Heart left ventricle (tissue), 16 donors: ENCODE measurements around the gene SCRG1. TPM values are rescaled to one million over a fixed set of nuclear protein-coding genes. Genes with fewer than 3 reads are reported as not detected.

Experiments
- ATAC-seq, 4 donors: fragments of 200-7000 bp; cut with Tn5 transposase; one replicate each; pipeline ENCODE4 v1.9.1; 2020 to 2022; ENCODE audit warnings: moderate library complexity in 4 of 4, mild to moderate bottlenecking in 3 of 4, moderate number of reproducible peaks in 1 of 4
- DNase-seq, 5 donors: peaks; one replicate each; pipeline ENCODE4 v3.0.0-alpha.2; 2020
- H3K27ac ChIP-seq, 12 donors: fragments of 200-600 bp; sonication (generic) in 4 of 12; one replicate each; pipeline versions ENCODE4 v1.5.0 to v1.8.0; 2016 to 2022; ENCODE audit warnings: mild to moderate bottlenecking in 2 of 12
- H3K27me3 ChIP-seq, 9 donors: fragments of 200-600 bp; sonication (generic) in 2 of 9; one replicate each; pipeline versions ENCODE4 v1.5.1 to v1.8.0; 2016 to 2022; ENCODE audit warnings: mild to moderate bottlenecking in 3 of 9
- H3K36me3 ChIP-seq, 9 donors: fragments of 200-600 bp; sonication (generic) in 2 of 9; one replicate each; pipeline versions ENCODE4 v1.5.0 to v1.8.0; 2018 to 2022; ENCODE audit warnings: mild to moderate bottlenecking in 2 of 9
- H3K4me1 ChIP-seq, 12 donors: fragments of 200-600 bp; sonication (generic) in 4 of 12; one replicate each; pipeline versions ENCODE4 v1.5.0 to v1.8.0; 2016 to 2022; ENCODE audit warnings: mild to moderate bottlenecking in 3 of 12
- H3K4me3 ChIP-seq, 12 donors: fragments of 200-600 bp; sonication (generic) in 4 of 12; one replicate each; pipeline versions ENCODE4 v1.5.0 to v1.8.0; 2017 to 2022; ENCODE audit warnings: mild to moderate bottlenecking in 9 of 12, moderate library complexity in 4 of 12
- H3K9me3 ChIP-seq, 12 donors: fragments of 200-600 bp; sonication (generic) in 4 of 12; one replicate each; pipeline versions ENCODE4 v1.5.0 to v1.8.0; 2016 to 2022; ENCODE audit warnings: mild to moderate bottlenecking in 1 of 12
- CTCF ChIP-seq, 12 donors: fragments of 200-600 bp; sonication (generic) in 4 of 12; IDR thresholded peaks; one replicate each; pipeline versions ENCODE4 v1.5.0 to v1.8.0; 2018 to 2022; ENCODE audit warnings: antibody characterized with exemption in 12 of 12, mild to moderate bottlenecking in 5 of 12
- POLR2A ChIP-seq, 2 donors: fragments of 450-650 bp; IDR thresholded peaks; one replicate each; pipeline ENCODE4 v1.6.1; 2017; ENCODE audit warnings: antibody characterized with exemption in 2 of 2, mild to moderate bottlenecking in 2 of 2, moderate library complexity in 2 of 2
- whole genome bisulfite sequencing, 4 donors: extraction: QIAGEN DNeasy Blood & Tissue Kit in 2 of 4; methylation state at CpG; one replicate each; pipeline versions ENCODE4 v1.1.5 to v1.1.7; 2013 to 2018; 5-methylcytosine and 5-hydroxymethylcytosine counted together
- intact Hi-C, 10 donors: fragments of 100-400 bp; cut with DNase I; formaldehyde crosslinking; loops; one replicate each; pipeline versions ENCODE4 v1.11.1 to v1.14.2; 2022
- long read RNA-seq, 3 donors: library from polyadenylated mRNA; unstranded; transcript quantifications; one replicate each; pipeline ENCODE4 v2.0.0, GENCODE V29; 2020 to 2021
- polyA plus RNA-seq, 2 donors: library from polyadenylated mRNA; stranded (reverse); fragments of 200-250 nt; gene quantifications; one replicate each; pipeline ENCODE4 v1.2.3, GENCODE V29; 2013
- total RNA-seq, 9 donors: library from RNA; depleted of rRNA in 2 of 9; stranded (reverse); fragments of >200 nt in 2 of 9; fragmentation: NEBNext Ultra II Directional in 3 of 9; extraction: Animal tissue kit (Norgen Biotek cat#: 25700) in 3 of 9; gene quantifications; one replicate each; pipeline versions ENCODE4 v1.1.0 to v1.2.4, GENCODE V29; 2016 to 2023
- donor health status: ischemic (EF 13 %, LVEDD 7.1; RV severe dilation, severe dysfunction).
- donor health status: healthy with polysubstance abuse.
- donor health status: DM: no; HTN: yes; CAD: no.
- donor health status: DM: no; HTN: no; CAD: no.
- donor health status: ischemic (EF 25% LVEDD 6.9; RV normal size, moderate dysfunction).
- donor health status: ischemic (EF 25% LVEDD 5.7; RV mildly dilated, moderate dysfunction).
- donor health status: healthy.
- donor health status: DM: yes; HTN: yes; CAD: no.
- donor health status: ischemic (EF 35%, LVEDD 5.7; RV mildly dilated, moderate dysfunction).
- donor health status: nonischemic (EF 11% LVEDD 7.7; RV severe dilation, severe dysfunction).
- donor health status: DM: yes; HTN: yes; CAD: no.
- donor health status: PGD.
- donor health status: ischemic (EF 29% LVEDD 5.4; RV normal size, mild dysfunction).
- donor health status: nonischemic (EF 23%, LVEDD 6.1; RV moderate dilation, normal function).

Gene SCRG1
- total RNA-seq (under 1 TPM in 8 of 9 donors, not detected in 1; 0.12 to 0.46 (median 0.25) TPM), polyA plus RNA-seq (under 1 TPM; 0.08 to 0.11 TPM)
- long read RNA-seq, donor 1, result 0 reads
- long read RNA-seq, donor 2, result 0 reads
- long read RNA-seq, donor 3, result 0 reads

- Histone ChIP-seq H3K4me3 (peak within 1 kb of the TSS in 3 of 12 donors; percentile 3 to 19 (median 3)), H3K27ac (peak within 1 kb of the TSS in 1 of 12 donors; percentile 59), H3K4me1 (no peaks in the 10 kb centered on the region), H3K36me3 (peaks cover 0 to 28% (median 3%) of the 10 kb centered on the region in 9 donors), H3K9me3 (peaks cover 0 to 2% (median 0%) of the 10 kb centered on the region in 12 donors), H3K27me3 (no peaks in the 10 kb centered on the region)
- WGBS, 4 donors, result 54 to 59% (median 58%) methylated on average over 4 of the region's 4 CpGs
- no peak for TF ChIP-seq CTCF (IDR thresholded peaks at IDR 0.05)
- no peak for TF ChIP-seq POLR2A (IDR thresholded peaks at IDR 0.05)
- peak; percentile 42 to 83 (median 68) for ATAC-seq
- DNase-seq, result peak in 1 of 5 donors; percentile 35
- intact Hi-C loops, result no loop called here
Measured at GRCh38 chr4:173398779-173399415, at the start of gene SCRG1. Gene SCRG1 (minus strand): TSS chr4:173399116. CDS start chr4:173391414, 7,702 bp downstream.

- TF ChIP-seq CTCF (IDR thresholded peaks at IDR 0.05), result no peak
- no peak for TF ChIP-seq POLR2A (IDR thresholded peaks at IDR 0.05)
- Histone ChIP-seq H3K27me3 (no peaks in the 10 kb centered on the region), H3K36me3 (no peaks in the 10 kb centered on the region), H3K9me3 (no peaks in the 10 kb centered on the region), H3K4me1 (peaks cover 0 to 28% (median 13%) of the 10 kb centered on the region in 12 donors), H3K4me3 (peak overlapping the region in 1 of 12 donors; percentile 20), H3K27ac (peak overlapping the region in 10 of 12 donors; percentile 32 to 84 (median 50))
- WGBS, 4 donors, result 55 to 66% (median 59%) methylated on average over 2 of the region's 2 CpGs
- intact Hi-C loops, result loop anchor here in 1 of 10 donors (5.0 kb wide), 1 partner anchor 44 kb away; no protein-coding TSS in a partner anchor
- ATAC-seq (peak in 2 of 4 donors; percentile 22 to 35), DNase-seq (peak in 3 of 5 donors; percentile 23 to 53 (median 31))
Measured at GRCh38 chr4:173448103-173448502, 49.2 kb upstream of the SCRG1 start.

- Histone ChIP-seq H3K4me1 (peaks cover 0 to 28% (median 13%) of the 10 kb centered on the region in 12 donors), H3K36me3 (peaks cover 0 to 6% (median 0%) of the 10 kb centered on the region in 9 donors), H3K9me3 (no peaks in the 10 kb centered on the region), H3K27me3 (no peaks in the 10 kb centered on the region), H3K27ac (no peak overlapping the region), H3K4me3 (no peak overlapping the region)
- TF ChIP-seq POLR2A (IDR thresholded peaks at IDR 0.05) (no peak), CTCF (IDR thresholded peaks at IDR 0.05) (no peak)
- ATAC-seq, result no peak
- intact Hi-C loops, result loop anchor here in 1 of 10 donors (5.0 kb wide), 1 partner anchor 46 kb away; no protein-coding TSS in a partner anchor
- WGBS, 4 donors, result 63 to 85% (median 74%) methylated on average over 1 of the region's 1 CpG
- DNase-seq, result no peak
Measured at GRCh38 chr4:173446416-173446815, 47.5 kb upstream of the SCRG1 start.

GRCh38 chr4:173443121-173443520, 44.2 kb upstream of the SCRG1 start:
- H3K4me3 ChIP-seq, result no peak overlapping the region
- peaks cover 0 to 8% (median 0%) of the 10 kb centered on the region in 12 donors for H3K9me3 ChIP-seq
- DNase-seq (no peak), ATAC-seq (no peak)
- TF ChIP-seq CTCF (IDR thresholded peaks at IDR 0.05) (no peak), POLR2A (IDR thresholded peaks at IDR 0.05) (no peak)
- H3K27me3 ChIP-seq, result no peaks in the 10 kb centered on the region
- peaks cover 0 to 6% (median 0%) of the 10 kb centered on the region in 9 donors for H3K36me3 ChIP-seq
- H3K4me1 ChIP-seq, result peaks cover 0 to 8% (median 4%) of the 10 kb centered on the region in 12 donors
- intact Hi-C loops, result loop anchor here in 1 of 10 donors (5.0 kb wide), 1 partner anchor 34 kb away; no protein-coding TSS in a partner anchor
- H3K27ac ChIP-seq, result no peak overlapping the region
